Measurements from ENCODE around the gene ZNF329.

DNA sequence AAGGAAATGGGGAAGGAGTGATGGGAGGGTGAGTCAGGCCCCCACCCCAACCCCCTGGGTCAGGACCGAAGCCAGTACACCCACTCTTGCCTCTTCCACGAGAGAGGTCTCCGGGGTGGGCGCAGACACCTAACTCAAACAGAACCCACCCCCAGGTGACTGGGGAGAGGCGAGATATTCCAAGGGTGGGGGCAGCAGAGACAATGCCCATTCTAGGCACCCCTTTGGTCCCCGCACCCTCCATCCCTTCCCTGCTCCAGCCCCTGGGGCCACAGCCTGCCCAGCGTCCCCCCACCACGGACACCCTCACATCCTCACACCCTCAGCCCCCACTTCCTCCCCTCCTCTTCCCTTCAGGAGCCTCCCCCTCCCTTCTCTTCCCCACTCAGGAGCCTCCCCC lies 53.2 kb downstream of the ZNF329 start:
- no peak for TF ChIP-seq POLR2AphosphoS5 (IDR thresholded peaks at IDR 0.05; ENCODE audit: low read depth, low read length)
- TF ChIP-seq POLR2A (IDR thresholded peaks at IDR 0.05; ENCODE audit: low read depth, low read length): no peak
- no peak for TF ChIP-seq TAF1 (IDR thresholded peaks at IDR 0.05; ENCODE audit: borderline replicate concordance, low read depth, low read length)
